ENCODE measurements around the gene NRCAM. TPM values are rescaled to one million over a fixed set of nuclear protein-coding genes. Genes with fewer than 3 reads are reported as not detected.
A peak's percentile ranks its signal among the peaks of the same experiment; 100 is the strongest.

Gene NRCAM
- total RNA-seq, 1 donor from 2014 or later = 3.3 TPM

- no peak for DNase-seq (ENCODE audit: low read depth in 2 of 2)
Observed at GRCh38 chr7:108251700-108252099, 204.5 kb downstream of the NRCAM start.

- DNase-seq (ENCODE audit: low read depth in 2 of 2) = no peak
Observed at GRCh38 chr7:108249453-108249852, 206.8 kb downstream of the NRCAM start.

- DNase-seq (ENCODE audit: low read depth in 2 of 2) = no peak
Observed at GRCh38 chr7:108248821-108249220, 207.4 kb downstream of the NRCAM start.

- no peak for DNase-seq (ENCODE audit: low read depth in 2 of 2)
Observed at GRCh38 chr7:108248418-108248817, 207.8 kb downstream of the NRCAM start.

GRCh38 chr7:108247614-108248013 lies 208.6 kb downstream of the NRCAM start:
- DNase-seq (ENCODE audit: low read depth in 2 of 2) = peak in 1 of 2 donors; percentile 57

- DNase-seq (ENCODE audit: low read depth in 2 of 2) = peak in 1 of 2 donors; percentile 80
Observed at GRCh38 chr7:108246227-108246837, 209.9 kb downstream of the NRCAM start.

GRCh38 chr7:108245523-108246226 lies 210.6 kb downstream of the NRCAM start:
- DNase-seq (ENCODE audit: low read depth in 2 of 2) = no peak

- DNase-seq (ENCODE audit: low read depth in 2 of 2) = no peak
Observed at GRCh38 chr7:108244110-108244509, 212.1 kb downstream of the NRCAM start.

- DNase-seq (ENCODE audit: low read depth in 2 of 2) = no peak
Observed at GRCh38 chr7:108239501-108240225, 216.6 kb downstream of the NRCAM start.

GRCh38 chr7:108236681-108237415 lies 219.4 kb downstream of the NRCAM start:
- no peak for DNase-seq (ENCODE audit: low read depth in 2 of 2)

GRCh38 chr7:108235451-108236061 lies 220.7 kb downstream of the NRCAM start:
- peak in 1 of 2 donors; percentile 30 for DNase-seq (ENCODE audit: low read depth in 2 of 2)

- no peak for DNase-seq (ENCODE audit: low read depth in 2 of 2)
Observed at GRCh38 chr7:108234971-108235450, 221.2 kb downstream of the NRCAM start.

GRCh38 chr7:108234281-108234680 lies 222.0 kb downstream of the NRCAM start:
- DNase-seq (ENCODE audit: low read depth in 2 of 2) = peak; percentile 45 to 79

GRCh38 chr7:108232076-108232475 lies 224.2 kb downstream of the NRCAM start:
- DNase-seq (ENCODE audit: low read depth in 2 of 2) = no peak

- DNase-seq (ENCODE audit: low read depth in 2 of 2) = no peak
Observed at GRCh38 chr7:108231221-108231620, 225.0 kb downstream of the NRCAM start.

GRCh38 chr7:108227366-108227765 lies 228.9 kb downstream of the NRCAM start:
- no peak for DNase-seq (ENCODE audit: low read depth in 2 of 2)

- DNase-seq (ENCODE audit: low read depth in 2 of 2) = no peak
Observed at GRCh38 chr7:108226816-108227299, 229.4 kb downstream of the NRCAM start.

- DNase-seq (ENCODE audit: low read depth in 2 of 2) = no peak
Observed at GRCh38 chr7:108225531-108226181, 230.6 kb downstream of the NRCAM start.

- DNase-seq (ENCODE audit: low read depth in 2 of 2) = no peak
Observed at GRCh38 chr7:108224387-108224786, 231.8 kb downstream of the NRCAM start.

GRCh38 chr7:108222236-108222892 lies 233.9 kb downstream of the NRCAM start:
- peak in 1 of 2 donors; percentile 78 for DNase-seq (ENCODE audit: low read depth in 2 of 2)
